Neural cell (in vitro differentiated cells): Measurements from ENCODE around the gene TMEM134. TPM values are rescaled to one million over a fixed set of nuclear protein-coding genes. Genes with fewer than 3 reads are reported as not detected.
"Not testable (repeated sequence)": the region's sequence is repeated elsewhere in the genome, so short reads cannot be mapped to it uniquely, and the experiment has no call there.

Experiments
- H2AFZ ChIP-seq: fragments of 200-600, 300-800 bp; sonication (generic), shearing (Covaris generic); 2 replicates; pipeline ENCODE4 v1.6.0; 2014; ENCODE audit warnings: low read depth, mild to moderate bottlenecking, antibody characterized with exemption, low read length, moderate library complexity
- H3F3A ChIP-seq: fragments of 200-600 bp; shearing (Covaris generic); 2 replicates; pipeline ENCODE4 v1.6.1; 2016; ENCODE audit warnings: mild to moderate bottlenecking, moderate library complexity, mixed read lengths, antibody characterized with exemption, low read length; ENCODE audit not compliant: insufficient read depth, poor library complexity, severe bottlenecking
- H3K27ac ChIP-seq: fragments of 200-600, 300-800 bp; sonication (generic), shearing (Covaris generic); 2 replicates; pipeline ENCODE4 v1.5.1; 2014; ENCODE audit warnings: mild to moderate bottlenecking, low read length, moderate library complexity
- H3K27me3 ChIP-seq: fragments of 300-800, 200-600 bp; sonication (generic), shearing (Covaris generic); 2 replicates; pipeline ENCODE4 v1.6.0; 2014; ENCODE audit warnings: mild to moderate bottlenecking, low read depth, low read length, moderate library complexity; ENCODE audit not compliant: insufficient read depth
- H3K36me3 ChIP-seq: fragments of 300-800, 200-600 bp; sonication (generic), shearing (Covaris generic); 2 replicates; pipeline ENCODE4 v1.5.1; 2014; ENCODE audit warnings: mild to moderate bottlenecking, antibody characterized with exemption, low read length, moderate library complexity; ENCODE audit not compliant: insufficient read depth
- H3K4me2 ChIP-seq: fragments of 300-800, 200-600 bp; sonication (generic), shearing (Covaris generic); 2 replicates; pipeline ENCODE4 v1.6.0; 2014; ENCODE audit warnings: mild to moderate bottlenecking, low read length
- H3K4me3 ChIP-seq: fragments of 300-800, 200-600 bp; sonication (generic), shearing (Covaris generic); 2 replicates; pipeline ENCODE4 v1.5.1; 2014; ENCODE audit warnings: mild to moderate bottlenecking, low read length, moderate library complexity
- H3K79me2 ChIP-seq: fragments of 200-600 bp; shearing (Covaris generic); replicated peaks from 2 replicates; pipeline ENCODE4 v1.6.0; 2014; ENCODE audit warnings: mild to moderate bottlenecking, low read length, moderate library complexity; ENCODE audit not compliant: insufficient read depth
- H3K9ac ChIP-seq: fragments of 300-800, 200-600 bp; sonication (generic), shearing (Covaris generic); 2 replicates; pipeline ENCODE4 v1.6.1; 2016; ENCODE audit warnings: mild to moderate bottlenecking, low read length, mixed read lengths
- H3K9me2 ChIP-seq: fragments of 200-600 bp; shearing (Covaris generic); 2 replicates; pipeline ENCODE4 v1.6.1; 2016; ENCODE audit warnings: mild to moderate bottlenecking, low read length, mixed read lengths; ENCODE audit not compliant: insufficient read depth
- H3K9me3 ChIP-seq: fragments of 200-600, 300-800 bp; sonication (generic), shearing (Covaris generic); 2 replicates; pipeline ENCODE4 v1.6.1; 2016; ENCODE audit warnings: mild to moderate bottlenecking, mixed run types, low read length, moderate library complexity, mixed read lengths
- H4K20me1 ChIP-seq: fragments of 200-600 bp; shearing (Covaris generic); 2 replicates; pipeline ENCODE4 v1.6.1; 2016; ENCODE audit warnings: mild to moderate bottlenecking, mixed run types; ENCODE audit not compliant: insufficient read depth
- EP300 ChIP-seq: fragments of 450-650 bp; conservative IDR thresholded peaks from 2 replicates; pipeline ENCODE4 v1.6.1; 2014; ENCODE audit warnings: antibody characterized with exemption, mild to moderate bottlenecking, moderate library complexity; ENCODE audit not compliant: poor library complexity, severe bottlenecking
- MXI1 ChIP-seq: fragments of 450-650 bp; conservative IDR thresholded peaks from 2 replicates; pipeline ENCODE4 v1.6.1; 2014; ENCODE audit warnings: antibody characterized with exemption, mild to moderate bottlenecking; ENCODE audit not compliant: poor library complexity, severe bottlenecking
- POLR2AphosphoS5 ChIP-seq: IDR thresholded peaks from 2 replicates; pipeline ENCODE4 v1.6.1; 2012
- RAD21 ChIP-seq: fragments of 450-650 bp; conservative IDR thresholded peaks from 2 replicates; pipeline ENCODE4 v1.6.1; 2014; ENCODE audit warnings: antibody characterized with exemption, mild to moderate bottlenecking, moderate library complexity
- REST ChIP-seq: IDR thresholded peaks from 2 replicates; pipeline ENCODE4 v1.6.1; 2012; ENCODE audit warnings: borderline replicate concordance
- TAF1 ChIP-seq: IDR thresholded peaks from 2 replicates; pipeline ENCODE4 v1.6.1; 2012; ENCODE audit warnings: low read depth
- polyA plus RNA-seq: library from polyadenylated mRNA; depleted of rRNA; stranded (reverse); fragments of >200 nt; gene quantifications from 2 replicates; pipeline ENCODE4 v1.2.3, GENCODE V29; 2014

TMEM134 gene
- polyA plus RNA-seq, 1 donor from 2014 or later = 50.3 TPM

- Histone ChIP-seq H3K4me2 (no peak overlapping the region), H3F3A (no peaks in the 10 kb centered on the region), H3K9ac (no peak overlapping the region), H3K27ac (no peak overlapping the region), H3K36me3 (no peaks in the 10 kb centered on the region), H3K27me3 (no peaks in the 10 kb centered on the region), H3K9me3 (no peaks in the 10 kb centered on the region), H3K9me2 (no peaks in the 10 kb centered on the region), H2AFZ (no peak overlapping the region), H4K20me1 (no peaks in the 10 kb centered on the region), H3K4me3 (no peak overlapping the region), H3K79me2 (no peaks in the 10 kb centered on the region)
- TF ChIP-seq EP300 (no peak), RAD21 (no peak), MXI1 (no peak), REST (no peak), POLR2AphosphoS5 (no peak), TAF1 (no peak)
These were observed 20.3 kb upstream of the TMEM134 start for GRCh38 chr11:67489203-67489884.

- Histone ChIP-seq H3K4me3 (no peak overlapping the region), H3K36me3 (no peaks in the 10 kb centered on the region), H3K9ac (no peak overlapping the region), H3K9me3 (no peaks in the 10 kb centered on the region), H2AFZ (no peak overlapping the region), H3K4me2 (no peak overlapping the region), H3K27me3 (no peaks in the 10 kb centered on the region), H3K79me2 (peaks cover 4% of the 10 kb centered on the region), H3K27ac (no peak overlapping the region), H4K20me1 (no peaks in the 10 kb centered on the region), H3F3A (no peaks in the 10 kb centered on the region), H3K9me2 (no peaks in the 10 kb centered on the region)
- TF ChIP-seq TAF1 (no peak), EP300 (no peak)
These were observed 17.6 kb upstream of the TMEM134 start for GRCh38 chr11:67486481-67487195.

- not testable (repeated sequence) for H3K9me2 ChIP-seq, H3K36me3 ChIP-seq, H4K20me1 ChIP-seq, H3K4me3 ChIP-seq, H3K27me3 ChIP-seq, H3K27ac ChIP-seq, H3K4me2 ChIP-seq, H3K79me2 ChIP-seq, H3K9ac ChIP-seq, H2AFZ ChIP-seq, H3K9me3 ChIP-seq, H3F3A ChIP-seq
These were observed 16.9 kb upstream of the TMEM134 start for GRCh38 chr11:67485873-67486361.
